Measurements from ENCODE around the gene CASP9.
"Not testable (repeated sequence)": the region's sequence is repeated elsewhere in the genome, so short reads cannot be mapped to it uniquely, and the experiment has no call there.

The CASP9 gene

GRCh38 chr1:15501208-15502032, 22.6 kb downstream of the CASP9 start:
- peak; percentile 12 to 13 for DNase-seq (ENCODE audit: low read depth in 1 of 2, low spot score in 1 of 2)

- no peak for DNase-seq (ENCODE audit: low read depth in 1 of 2, low spot score in 1 of 2)
Measured at GRCh38 chr1:15500184-15501178, 23.5 kb downstream of the CASP9 start.

- no peak for DNase-seq (ENCODE audit: low read depth in 1 of 2, low spot score in 1 of 2)
Measured at GRCh38 chr1:15493869-15494390, 30.1 kb downstream of the CASP9 start.

GRCh38 chr1:15492596-15492995, 31.4 kb downstream of the CASP9 start:
- no peak for DNase-seq (ENCODE audit: low read depth in 1 of 2, low spot score in 1 of 2)

GRCh38 chr1:15491010-15491409, 33.0 kb downstream of the CASP9 start:
- not testable (repeated sequence) for DNase-seq (ENCODE audit: low read depth in 1 of 2, low spot score in 1 of 2)

- no peak for DNase-seq (ENCODE audit: low read depth in 1 of 2, low spot score in 1 of 2)
Measured at GRCh38 chr1:15489052-15489736, 34.8 kb downstream of the CASP9 start.

GRCh38 chr1:15488371-15488770, 35.6 kb downstream of the CASP9 start:
- no peak for DNase-seq (ENCODE audit: low read depth in 1 of 2, low spot score in 1 of 2)

GRCh38 chr1:15486844-15487610, 37.0 kb downstream of the CASP9 start:
- DNase-seq (ENCODE audit: low read depth in 1 of 2, low spot score in 1 of 2), result not testable (repeated sequence)

- DNase-seq (ENCODE audit: low read depth in 1 of 2, low spot score in 1 of 2), result no peak
Measured at GRCh38 chr1:15485636-15486035, 38.4 kb downstream of the CASP9 start.

GRCh38 chr1:15484443-15484842, 39.6 kb downstream of the CASP9 start:
- DNase-seq (ENCODE audit: low read depth in 1 of 2, low spot score in 1 of 2), result not testable (repeated sequence)

- DNase-seq (ENCODE audit: low read depth in 1 of 2, low spot score in 1 of 2), result no peak
Measured at GRCh38 chr1:15483971-15484370, 40.0 kb downstream of the CASP9 start.

- DNase-seq (ENCODE audit: low read depth in 1 of 2, low spot score in 1 of 2), result not testable (repeated sequence)
Measured at GRCh38 chr1:15482983-15483543, 41.0 kb downstream of the CASP9 start.

GRCh38 chr1:15482455-15482854, 41.6 kb downstream of the CASP9 start:
- not testable (repeated sequence) for DNase-seq (ENCODE audit: low read depth in 1 of 2, low spot score in 1 of 2)

GRCh38 chr1:15479654-15480347, 44.2 kb downstream of the CASP9 start:
- DNase-seq (ENCODE audit: low read depth in 1 of 2, low spot score in 1 of 2), result no peak

GRCh38 chr1:15477646-15478212, 46.3 kb downstream of the CASP9 start:
- DNase-seq (ENCODE audit: low read depth in 1 of 2, low spot score in 1 of 2), result no peak

GRCh38 chr1:15476927-15477326, 47.1 kb downstream of the CASP9 start:
- no peak for DNase-seq (ENCODE audit: low read depth in 1 of 2, low spot score in 1 of 2)

GRCh38 chr1:15475752-15476314, 48.2 kb downstream of the CASP9 start, which contains the start of gene CELA2B:
TSS of gene CELA2B (plus strand) at chr1:15476104. CDS start at chr1:15476126, 22 bp downstream.
- DNase-seq (ENCODE audit: low read depth in 1 of 2, low spot score in 1 of 2), result no peak

- no peak for DNase-seq (ENCODE audit: low read depth in 1 of 2, low spot score in 1 of 2)
Measured at GRCh38 chr1:15472587-15472986, 51.4 kb downstream of the CASP9 start.
